Mesenchymal stem cell (in vitro differentiated cells and primary cell): Measurements from ENCODE around the gene NLGN1.

Experiments used
- DNase-seq: peaks from one replicate; pipeline ENCODE4 v3.0.0-alpha.2; 2013
- H2AFZ ChIP-seq: one replicate; pipeline ENCODE4 v1.6.1; 2013; ENCODE audit warnings: low read depth, mild to moderate bottlenecking, control low read depth, inconsistent platforms, low read length, moderate library complexity
- H2AK5ac ChIP-seq: 2 replicates; pipeline ENCODE4 v1.6.1; 2013; ENCODE audit warnings: low read length, moderate library complexity, mild to moderate bottlenecking, inconsistent platforms; ENCODE audit not compliant: severe bottlenecking
- H2BK120ac ChIP-seq: one replicate; pipeline ENCODE4 v1.6.1; 2013; ENCODE audit warnings: low read depth, mild to moderate bottlenecking, inconsistent platforms, low read length, moderate library complexity
- H2BK12ac ChIP-seq, 2 experiments: one replicate each; pipeline ENCODE4 v1.6.1; 2013; ENCODE audit warnings: inconsistent platforms in 2 of 2, low read length in 2 of 2, mild to moderate bottlenecking in 2 of 2, moderate library complexity in 2 of 2, control low read depth in 1 of 2
- H2BK15ac ChIP-seq: one replicate; pipeline ENCODE4 v1.6.1; 2013; ENCODE audit warnings: mild to moderate bottlenecking, low read depth, inconsistent platforms; ENCODE audit not compliant: poor library complexity, severe bottlenecking
- H2BK5ac ChIP-seq: 2 replicates; pipeline ENCODE4 v1.6.1; 2013; ENCODE audit warnings: low read depth, mild to moderate bottlenecking, low read length, control low read depth, inconsistent platforms; ENCODE audit not compliant: poor library complexity, severe bottlenecking
- H3K14ac ChIP-seq, 2 experiments: one replicate each; pipeline ENCODE4 v1.6.1; 2013; ENCODE audit warnings: inconsistent platforms in 2 of 2, low read length in 2 of 2, control low read depth in 1 of 2, mild to moderate bottlenecking in 1 of 2, moderate library complexity in 1 of 2
- H3K18ac ChIP-seq, 2 experiments: one replicate each; pipeline ENCODE4 v1.6.1; 2013; ENCODE audit warnings: inconsistent platforms in 2 of 2, low read length in 2 of 2, control low read depth in 1 of 2, low read depth in 1 of 2, mild to moderate bottlenecking in 1 of 2
- H3K23ac ChIP-seq, 2 experiments: one replicate each; pipeline ENCODE4 v1.6.1; 2013; ENCODE audit warnings: inconsistent platforms in 2 of 2, low read length in 2 of 2, mild to moderate bottlenecking in 2 of 2, moderate library complexity in 2 of 2, control low read depth in 1 of 2
- H3K27ac ChIP-seq: 2 replicates; pipeline ENCODE4 v1.5.1; 2013; ENCODE audit warnings: mild to moderate bottlenecking, moderate library complexity, low read length, control low read depth, inconsistent platforms; ENCODE audit not compliant: poor library complexity, severe bottlenecking
- H3K27me3 ChIP-seq, 2 experiments: 2 replicates each; pipeline versions ENCODE4 v1.6.1 to v1.7.0; 2013; ENCODE audit warnings: low read length in 2 of 2, mild to moderate bottlenecking in 2 of 2, moderate library complexity in 2 of 2, control low read depth in 1 of 2, inconsistent platforms in 1 of 2; ENCODE audit not compliant: control insufficient read depth in 1 of 2, insufficient read depth in 1 of 2
- H3K36me3 ChIP-seq, 2 experiments: 2 replicates each; pipeline versions ENCODE4 v1.6.1 to v1.7.0; 2013; ENCODE audit warnings: low read length in 2 of 2, control low read depth in 1 of 2, inconsistent platforms in 1 of 2, low read depth in 1 of 2, mild to moderate bottlenecking in 1 of 2; ENCODE audit not compliant: insufficient read depth in 2 of 2, control insufficient read depth in 1 of 2
- H3K4ac ChIP-seq, 2 experiments: one replicate each; pipeline ENCODE4 v1.6.1; 2013; ENCODE audit warnings: inconsistent platforms in 2 of 2, low read length in 2 of 2, mild to moderate bottlenecking in 2 of 2, moderate library complexity in 2 of 2, control low read depth in 1 of 2, low read depth in 1 of 2
- H3K4me1 ChIP-seq: 2 replicates; pipeline ENCODE4 v1.6.1; 2013; ENCODE audit warnings: low read depth, low read length, control low read depth; ENCODE audit not compliant: control insufficient read depth, insufficient read depth
- H3K4me2 ChIP-seq: 2 replicates; pipeline ENCODE4 v1.6.1; 2013; ENCODE audit warnings: low read length, mild to moderate bottlenecking, inconsistent platforms; ENCODE audit not compliant: poor library complexity, severe bottlenecking
- H3K4me3 ChIP-seq, 2 experiments: 2 replicates each; pipeline versions ENCODE4 v1.5.1 to v1.7.0; 2013; ENCODE audit warnings: low read length in 2 of 2, mild to moderate bottlenecking in 2 of 2, control low read depth in 1 of 2, low read depth in 1 of 2; ENCODE audit not compliant: insufficient read depth in 1 of 2
- H3K79me1 ChIP-seq: replicated peaks from 2 replicates; pipeline ENCODE4 v1.6.1; 2013; ENCODE audit warnings: mild to moderate bottlenecking, control low read depth, low read length, inconsistent platforms; ENCODE audit not compliant: poor library complexity, severe bottlenecking
- H3K9ac ChIP-seq: 2 replicates; pipeline ENCODE4 v1.7.0; 2013; ENCODE audit warnings: mild to moderate bottlenecking, low read length, moderate library complexity
- H3K9me3 ChIP-seq: 2 replicates; pipeline ENCODE4 v1.7.0; 2013; ENCODE audit warnings: mild to moderate bottlenecking, low read length; ENCODE audit not compliant: control insufficient read depth
- H4K8ac ChIP-seq: one replicate; pipeline ENCODE4 v1.6.1; 2013; ENCODE audit warnings: inconsistent platforms, mild to moderate bottlenecking, low read length, moderate library complexity
- H4K91ac ChIP-seq: one replicate; pipeline ENCODE4 v1.6.1; 2013; ENCODE audit warnings: mild to moderate bottlenecking, low read length, inconsistent platforms
- WGBS: methylation state at CpG from one replicate; pipeline ENCODE4 v1.1.7; 2013; ENCODE audit warnings: mixed read lengths; 5-methylcytosine and 5-hydroxymethylcytosine counted together

The NLGN1 gene

GRCh38 chr3:173401369-173401768 is 3.8 kb downstream of the NLGN1 start:
- Histone ChIP-seq H2BK5ac (no peak overlapping the region), H2AFZ (no peak overlapping the region), H2BK120ac (no peak overlapping the region), H3K79me1 (no peaks in the 10 kb centered on the region), H3K36me3 (no peaks in the 10 kb centered on the region), H3K4me1 (peaks cover 8% of the 10 kb centered on the region), H3K27me3 (peaks cover 0 to 6% of the 10 kb centered on the region in 2 experiments), H2BK15ac (no peak overlapping the region), H3K9me3 (no peaks in the 10 kb centered on the region), H4K91ac (no peak overlapping the region), H2AK5ac (no peak overlapping the region), H3K18ac (no peak overlapping the region), H3K4ac (no peak overlapping the region), H3K4me2 (no peak overlapping the region), H3K27ac (no peak overlapping the region), H2BK12ac (no peak overlapping the region), H4K8ac (no peak overlapping the region), H3K9ac (no peak overlapping the region), H3K23ac (no peak overlapping the region), H3K14ac (no peak overlapping the region), H3K4me3 (no peak overlapping the region)
- 29% methylated on average over 1 of the region's 3 CpGs for WGBS
- no peak for DNase-seq

DNA sequence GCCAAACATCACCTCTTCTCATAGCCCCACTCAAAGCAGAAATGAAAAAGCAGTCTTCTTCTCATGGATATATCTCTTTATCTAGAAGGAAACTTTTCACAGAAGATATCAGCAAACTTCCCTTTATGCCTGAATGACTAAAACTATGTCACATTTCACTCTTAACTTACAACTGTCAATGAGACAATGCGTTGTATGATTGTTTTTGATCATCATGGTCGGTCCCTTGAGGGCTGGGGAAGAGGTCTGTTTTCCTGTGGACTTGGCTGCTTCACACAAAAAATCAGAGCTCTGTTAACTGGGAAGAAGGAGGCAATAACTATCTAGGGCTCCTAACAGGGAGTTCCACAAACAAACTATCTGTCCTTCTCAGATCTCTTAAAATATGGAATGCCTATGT is 5.1 kb downstream of the NLGN1 start:
- no peak overlapping the region for H3K14ac ChIP-seq
- H2BK5ac ChIP-seq = no peak overlapping the region
- no peak overlapping the region for H3K9ac ChIP-seq
- no peaks in the 10 kb centered on the region for H3K36me3 ChIP-seq
- H3K9me3 ChIP-seq = no peaks in the 10 kb centered on the region
- H2AFZ ChIP-seq = no peak overlapping the region
- H2BK12ac ChIP-seq = no peak overlapping the region
- no peak overlapping the region for H2BK120ac ChIP-seq
- H3K4me2 ChIP-seq = no peak overlapping the region
- WGBS = 57% methylated on average over 1 of the region's 2 CpGs
- H2AK5ac ChIP-seq = no peak overlapping the region
- no peak overlapping the region for H4K91ac ChIP-seq
- H3K4ac ChIP-seq = no peak overlapping the region
- no peak for DNase-seq
- peaks cover 2% of the 10 kb centered on the region for H3K4me1 ChIP-seq
- H3K79me1 ChIP-seq = no peaks in the 10 kb centered on the region
- no peak overlapping the region for H3K27ac ChIP-seq
- H3K4me3 ChIP-seq = no peak overlapping the region
- no peak overlapping the region for H2BK15ac ChIP-seq
- no peak overlapping the region for H3K18ac ChIP-seq
- peaks cover 0 to 3% of the 10 kb centered on the region in 2 experiments for H3K27me3 ChIP-seq
- no peak overlapping the region for H3K23ac ChIP-seq
- H4K8ac ChIP-seq = no peak overlapping the region

DNA sequence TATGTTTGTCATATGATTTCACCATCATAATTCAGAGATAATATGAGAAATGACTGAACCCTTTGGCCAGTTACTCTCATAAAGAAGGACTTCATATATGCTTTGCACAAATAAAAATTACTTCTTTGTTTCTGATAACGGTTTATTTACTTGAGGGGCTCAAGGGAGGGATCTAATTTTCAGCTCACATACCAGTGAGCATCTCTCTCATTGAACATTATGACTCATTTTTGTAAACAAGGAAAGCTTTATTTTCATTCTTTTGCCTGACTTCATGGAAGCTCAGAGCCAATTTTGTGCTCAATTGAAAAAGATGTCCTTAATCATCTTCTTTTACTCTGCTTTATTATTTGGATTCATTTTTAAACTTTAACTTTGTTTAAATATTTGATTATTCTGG is 5.8 kb downstream of the NLGN1 start:
- H4K91ac ChIP-seq = no peak overlapping the region
- H3K23ac ChIP-seq = no peak overlapping the region
- WGBS = 100% methylated on average over 1 of the region's 1 CpG
- H2BK12ac ChIP-seq = no peak overlapping the region
- no peak overlapping the region for H2BK15ac ChIP-seq
- no peak overlapping the region for H3K9ac ChIP-seq
- H3K79me1 ChIP-seq = no peaks in the 10 kb centered on the region
- H2BK5ac ChIP-seq = no peak overlapping the region
- H3K14ac ChIP-seq = no peak overlapping the region
- no peak overlapping the region for H3K4ac ChIP-seq
- no peak overlapping the region for H4K8ac ChIP-seq
- no peak overlapping the region for H3K18ac ChIP-seq
- H3K27ac ChIP-seq = no peak overlapping the region
- no peak overlapping the region for H3K4me2 ChIP-seq
- H2BK120ac ChIP-seq = no peak overlapping the region
- no peak overlapping the region for H2AK5ac ChIP-seq
- H2AFZ ChIP-seq = no peak overlapping the region
- H3K27me3 ChIP-seq = peaks cover 0 to 3% of the 10 kb centered on the region in 2 experiments
- no peaks in the 10 kb centered on the region for H3K4me1 ChIP-seq
- no peak for DNase-seq
- no peaks in the 10 kb centered on the region for H3K36me3 ChIP-seq
- H3K4me3 ChIP-seq = no peak overlapping the region
- H3K9me3 ChIP-seq = no peaks in the 10 kb centered on the region

DNA sequence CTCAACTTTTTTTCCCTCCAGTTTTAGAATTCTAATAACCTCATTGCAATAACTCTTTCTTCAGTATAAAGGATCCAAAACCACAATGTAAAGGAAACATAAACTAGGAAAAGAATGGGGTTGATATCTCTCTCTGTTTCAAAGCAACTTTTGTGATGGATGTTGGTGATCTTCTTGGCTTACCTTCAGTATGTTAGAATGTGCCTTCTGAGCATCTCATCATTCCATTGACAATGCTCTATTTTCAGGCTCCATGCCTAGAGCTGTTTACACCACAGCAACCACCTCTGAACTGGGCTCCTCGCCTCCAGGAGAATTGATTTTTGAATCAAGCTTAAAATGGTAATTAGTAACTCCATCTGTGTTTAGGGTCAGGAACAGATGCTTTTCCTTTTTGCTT is 6.6 kb downstream of the NLGN1 start:
- Histone ChIP-seq H3K14ac (no peak overlapping the region), H2BK12ac (no peak overlapping the region), H3K23ac (no peak overlapping the region), H3K4me3 (no peak overlapping the region), H4K91ac (no peak overlapping the region), H3K9me3 (no peaks in the 10 kb centered on the region), H3K4me1 (no peaks in the 10 kb centered on the region), H2BK15ac (no peak overlapping the region), H2AFZ (no peak overlapping the region), H3K36me3 (no peaks in the 10 kb centered on the region), H3K27ac (no peak overlapping the region), H4K8ac (no peak overlapping the region), H3K4me2 (no peak overlapping the region), H3K9ac (no peak overlapping the region), H2AK5ac (no peak overlapping the region), H2BK5ac (no peak overlapping the region), H3K18ac (no peak overlapping the region), H2BK120ac (no peak overlapping the region), H3K79me1 (no peaks in the 10 kb centered on the region), H3K27me3 (peaks cover 0 to 3% of the 10 kb centered on the region in 2 experiments), H3K4ac (no peak overlapping the region)
- DNase-seq = no peak
- 71% methylated on average over 1 of the region's 1 CpG for WGBS
